ENCODE results near the gene TLL1.

- TF ChIP-seq CTCF (IDR thresholded peaks at IDR 0.05) (no peak), POLR2A (IDR thresholded peaks at IDR 0.05) (no peak)
Measured at GRCh38 chr4:165966833-165967232, 93.8 kb downstream of the TLL1 start.
